HG02571 (cell line): ENCODE measurements around the gene RAPGEF1.
"Not testable (repeated sequence)": the region's sequence is repeated elsewhere in the genome, so short reads cannot be mapped to it uniquely, and the experiment has no call there.

Source experiments
- ATAC-seq: cut with Tn5 transposase; IDR thresholded peaks from one replicate; pipeline ENCODE4 v1.9.1; 2021; ENCODE audit warnings: mild to moderate bottlenecking, moderate library complexity; ENCODE audit not compliant: unreplicated experiment

The RAPGEF1 gene

DNA sequence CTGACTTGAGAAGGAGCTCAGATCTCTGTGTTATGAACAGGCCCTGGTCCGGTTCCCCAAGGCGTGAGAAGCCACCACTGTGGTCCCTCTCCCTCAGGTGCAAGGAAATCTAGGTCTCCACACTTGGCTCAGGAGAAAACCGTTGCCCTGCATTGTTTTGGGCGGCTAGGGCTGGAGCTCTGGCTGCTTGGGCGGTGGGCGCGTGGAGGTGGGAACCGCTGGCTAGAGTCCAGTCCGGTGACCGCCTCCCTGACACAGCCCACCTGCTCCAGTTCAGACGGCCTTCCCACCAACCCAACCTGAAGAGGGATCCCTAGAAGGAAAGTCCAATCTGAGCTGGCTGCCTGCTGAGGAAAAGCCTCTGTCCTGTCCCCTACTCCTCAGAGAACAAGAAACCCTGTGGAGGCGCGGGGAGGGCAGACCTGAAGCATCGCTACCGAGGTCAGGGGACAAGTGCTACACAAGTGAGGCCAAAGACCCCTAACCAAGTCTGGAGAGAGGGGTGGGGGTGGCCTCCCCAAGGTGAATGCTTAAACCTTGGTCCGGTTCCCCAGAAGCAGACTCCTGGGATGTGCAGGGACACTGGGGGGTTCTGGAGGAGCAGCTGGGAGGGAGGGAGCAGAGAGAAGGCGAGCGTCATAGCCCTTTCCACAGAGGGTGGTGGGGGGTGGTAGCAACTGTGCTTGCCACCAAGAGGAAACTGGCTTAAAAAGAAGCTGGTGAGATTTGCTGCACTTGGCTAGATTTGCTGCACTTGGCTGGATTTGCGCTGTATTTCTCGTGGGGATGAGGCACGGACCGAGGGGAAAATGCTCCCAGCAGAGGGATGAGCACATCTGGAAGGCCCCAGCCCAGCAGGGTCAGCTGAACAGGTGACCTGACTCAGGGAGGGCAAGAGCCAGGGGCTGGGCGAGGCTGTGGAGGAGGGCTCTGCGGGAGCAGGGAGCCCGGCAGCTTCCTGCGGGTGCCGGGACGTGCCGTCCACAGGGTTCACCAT lies 65.2 kb downstream of the RAPGEF1 start:
- ATAC-seq, result no peak

GRCh38 chr9:131673531-131673930 lies 66.3 kb downstream of the RAPGEF1 start:
- no peak for ATAC-seq

- ATAC-seq, result no peak
Measured at GRCh38 chr9:131673068-131673467, 66.8 kb downstream of the RAPGEF1 start.

DNA sequence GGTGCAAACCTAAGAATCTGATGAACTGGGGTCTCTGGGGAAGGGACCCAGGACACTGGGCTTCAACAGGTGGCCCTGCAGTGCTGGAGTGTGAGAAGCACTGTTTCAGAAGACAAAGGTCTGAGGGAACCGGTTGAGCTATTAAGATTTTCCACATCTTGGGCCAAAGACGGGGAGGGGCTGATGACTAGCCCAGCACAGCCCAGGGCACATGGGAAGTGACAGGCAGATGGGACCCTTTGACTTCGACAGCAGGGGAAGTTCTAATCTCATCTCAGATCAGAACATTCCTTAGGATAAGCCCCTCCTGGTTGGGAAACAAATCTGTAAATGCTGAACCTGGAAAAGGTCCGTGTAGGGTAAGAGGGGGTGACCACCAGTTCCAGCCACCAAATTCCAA lies 67.4 kb downstream of the RAPGEF1 start:
- ATAC-seq, result no peak

- ATAC-seq, result no peak
Measured at GRCh38 chr9:131671133-131671520, 68.7 kb downstream of the RAPGEF1 start.

DNA sequence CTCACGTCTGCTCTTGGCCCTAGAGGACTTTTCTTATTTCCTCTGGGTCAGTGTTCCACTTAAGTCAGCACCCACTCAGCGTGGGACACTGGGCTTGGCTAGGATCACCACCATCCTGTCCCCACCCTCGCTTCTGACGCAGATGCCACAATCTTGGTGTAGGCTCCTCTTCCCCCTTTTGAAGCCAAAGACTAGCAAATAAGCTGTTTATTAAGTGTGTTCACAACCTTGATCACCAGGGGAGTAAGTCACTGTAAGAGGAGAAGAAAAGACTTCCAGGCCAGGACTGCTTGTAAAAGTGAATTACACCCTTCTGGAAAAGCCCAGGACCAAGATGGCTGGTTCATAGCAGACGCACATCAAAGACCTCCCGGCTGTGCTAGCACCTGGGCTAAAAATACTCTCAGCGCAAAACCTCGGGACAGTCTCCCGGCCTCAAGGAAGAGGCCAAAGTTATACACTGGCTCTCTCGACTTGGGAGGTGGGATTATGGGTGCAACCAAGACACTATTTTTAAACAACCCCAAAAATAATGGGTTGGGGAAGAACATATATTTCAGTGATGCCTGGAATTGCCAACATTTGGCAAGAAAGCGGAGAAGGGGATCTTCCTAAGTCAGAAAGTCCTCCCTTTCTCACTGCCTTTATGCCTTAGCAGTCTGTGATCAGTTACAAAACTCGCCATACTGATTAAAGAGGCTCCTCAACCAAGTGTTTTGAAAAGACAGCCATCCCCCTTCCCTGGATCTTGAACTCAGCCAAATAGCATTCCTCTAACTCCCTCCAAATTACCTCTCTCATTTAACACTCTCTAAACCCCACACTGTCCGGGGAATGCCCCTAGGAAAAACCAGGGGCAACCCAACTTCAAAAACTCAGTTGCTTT lies 69.4 kb downstream of the RAPGEF1 start:
- no peak for ATAC-seq

GRCh38 chr9:131669269-131670157 lies 70.4 kb downstream of the RAPGEF1 start:
- ATAC-seq, result no peak

DNA sequence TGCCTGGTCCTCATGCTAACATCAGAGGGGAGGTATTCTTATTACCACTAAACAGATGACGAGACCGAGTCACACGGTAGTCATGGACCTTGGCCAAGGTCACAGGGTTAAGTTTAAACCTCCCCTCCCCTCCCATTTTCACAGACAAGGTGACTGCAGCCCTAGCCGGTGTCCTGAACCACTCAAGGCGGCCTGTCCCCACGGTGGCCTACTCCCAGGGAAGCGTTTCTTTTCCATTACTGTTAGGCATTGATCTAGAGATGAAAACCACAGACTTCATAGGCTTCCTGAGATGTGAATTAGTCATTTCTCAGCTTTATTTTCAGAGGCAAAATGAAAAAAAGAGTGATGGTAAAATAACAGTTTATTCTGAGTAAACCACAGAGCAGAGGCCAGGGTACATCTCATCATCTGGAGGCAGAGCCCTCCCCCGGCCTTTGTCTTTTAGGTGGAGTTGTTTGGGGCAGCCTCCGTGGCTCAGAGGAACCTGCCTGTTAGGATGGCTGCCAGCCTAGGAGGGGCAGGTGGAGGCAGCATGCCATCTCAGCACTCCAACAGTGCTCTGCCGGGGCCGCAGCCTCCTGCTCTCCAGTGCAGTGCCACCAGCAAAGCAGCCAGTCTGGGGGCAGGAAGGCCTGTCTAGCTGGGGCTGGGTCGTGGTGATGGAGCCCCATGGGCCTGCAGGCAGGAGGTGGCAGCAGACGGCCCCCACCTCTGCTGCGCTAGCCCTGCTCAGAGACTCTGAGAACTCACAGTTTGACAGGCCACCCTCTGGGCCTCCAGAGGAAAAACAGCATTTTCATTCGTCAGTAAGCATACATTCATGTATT lies 71.2 kb downstream of the RAPGEF1 start:
- peak; percentile 41 for ATAC-seq

DNA sequence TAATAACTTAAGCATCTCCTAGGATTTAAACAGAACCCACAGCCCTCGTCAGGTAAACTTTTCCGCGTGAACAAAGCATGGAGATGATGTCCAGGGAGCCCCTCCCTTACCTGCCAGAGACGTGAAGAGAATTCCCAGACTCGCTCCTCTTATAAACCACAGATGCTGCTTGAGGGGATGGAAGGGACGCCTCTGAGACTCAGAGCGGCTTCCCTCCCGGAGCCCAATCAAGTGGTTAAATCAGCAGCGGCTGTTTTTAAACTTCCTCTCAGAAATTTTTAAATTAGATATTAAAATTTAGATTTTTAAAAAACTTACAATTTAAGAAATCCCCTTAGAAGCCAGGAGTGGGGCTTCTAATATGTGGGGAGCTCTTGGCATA lies 71.8 kb downstream of the RAPGEF1 start:
- no peak for ATAC-seq

GRCh38 chr9:131667576-131667975 lies 72.3 kb downstream of the RAPGEF1 start:
- no peak for ATAC-seq

DNA sequence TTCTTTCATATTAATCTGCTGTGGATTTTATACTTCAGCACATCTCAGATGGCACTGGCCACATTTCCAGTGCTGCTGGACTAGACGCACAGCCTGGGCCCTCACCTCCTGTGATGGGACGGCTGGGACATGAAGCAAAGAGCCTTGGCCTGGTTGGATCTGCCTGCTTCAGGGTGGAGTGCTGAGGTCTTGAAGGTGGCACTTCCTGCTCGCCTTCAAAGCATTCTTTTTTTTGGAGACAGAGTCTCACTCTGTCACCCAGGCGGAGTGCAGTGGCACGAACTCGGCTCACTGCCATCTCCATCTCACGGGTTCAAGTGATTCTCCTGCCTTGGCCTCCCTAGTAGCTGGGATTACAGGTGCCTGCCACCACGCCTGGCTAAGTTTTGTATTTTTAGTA lies 73.1 kb downstream of the RAPGEF1 start:
- ATAC-seq, result no peak

- ATAC-seq, result no peak
Measured at GRCh38 chr9:131666029-131666428, 73.8 kb downstream of the RAPGEF1 start.

DNA sequence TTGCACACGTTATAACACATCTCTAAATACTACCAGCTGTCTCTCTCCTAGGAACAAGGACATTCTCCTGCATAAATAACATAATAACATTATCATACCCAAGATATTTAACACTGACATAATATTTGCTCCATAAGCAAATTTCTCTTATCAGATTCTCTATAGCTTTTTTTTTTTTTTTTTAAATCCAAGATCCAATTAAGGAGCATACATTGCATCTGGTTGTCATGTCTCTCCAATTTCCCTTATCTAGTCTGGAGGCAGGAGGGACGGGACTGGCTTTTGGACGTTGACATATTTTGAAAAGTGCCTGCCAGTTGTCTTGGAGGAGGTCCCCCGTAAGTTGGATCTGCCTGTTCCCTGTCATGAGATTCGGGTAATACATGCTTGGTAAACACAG lies 76.6 kb downstream of the RAPGEF1 start:
- no peak for ATAC-seq

- not testable (repeated sequence) for ATAC-seq
Measured at GRCh38 chr9:131662289-131662621, 77.6 kb downstream of the RAPGEF1 start.

DNA sequence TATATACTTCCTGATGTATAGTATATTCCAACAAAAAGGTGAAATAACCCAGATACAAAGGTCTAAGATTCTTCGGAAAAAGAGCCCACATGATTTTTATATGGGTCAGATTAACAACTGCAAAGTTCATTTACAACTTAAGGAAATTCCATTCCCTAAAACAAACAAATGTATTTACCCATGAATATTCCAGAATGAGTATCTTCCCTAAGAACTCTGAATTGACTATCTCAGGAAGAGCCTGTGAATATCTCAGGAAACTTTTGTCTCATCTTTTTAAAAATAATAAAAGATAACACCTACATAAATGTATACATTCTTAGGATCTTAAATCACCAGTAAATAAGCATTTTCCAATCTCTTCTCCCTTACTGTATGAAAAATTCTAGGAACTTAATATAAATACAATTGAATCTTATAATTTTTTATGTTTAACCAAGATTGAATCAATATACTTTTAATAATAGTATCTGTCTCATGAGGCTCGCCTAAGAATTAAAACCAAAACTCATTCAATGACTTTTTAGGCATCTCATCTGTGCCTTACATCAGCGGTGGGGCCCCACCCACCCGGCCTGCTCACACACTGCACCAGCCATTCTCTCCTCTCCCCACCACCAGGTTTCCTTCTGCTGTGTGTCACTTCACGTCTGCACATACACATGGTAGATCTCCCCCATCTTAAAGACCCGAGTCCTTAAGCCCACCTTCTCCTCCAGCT lies 78.1 kb downstream of the RAPGEF1 start:
- no peak for ATAC-seq

GRCh38 chr9:131660466-131661405 lies 79.1 kb downstream of the RAPGEF1 start:
- no peak for ATAC-seq

- ATAC-seq, result no peak
Measured at GRCh38 chr9:131658377-131659129, 81.3 kb downstream of the RAPGEF1 start.
